GM12872 (cell line): ENCODE results near the gene COA8.

Experiments used
- CTCF ChIP-seq: IDR thresholded peaks from 3 replicates; pipeline ENCODE4 v1.5.1; 2011; ENCODE audit warnings: low read depth, mild to moderate bottlenecking, low read length, moderate library complexity; ENCODE audit not compliant: insufficient read depth

The COA8 gene

GRCh38 chr14:103528146-103528586 lies 34.6 kb upstream of the COA8 start:
- no peak for TF ChIP-seq CTCF

- no peak for TF ChIP-seq CTCF
Observed at GRCh38 chr14:103528587-103529382, 34.0 kb upstream of the COA8 start, which contains the start of gene TRMT61A. TSS of gene TRMT61A (plus strand) at chr14:103529196. CDS start at chr14:103529979, 783 bp downstream.

- TF ChIP-seq CTCF, result no peak
Observed at GRCh38 chr14:103529383-103530365, 33.1 kb upstream of the COA8 start.

- no peak for TF ChIP-seq CTCF
Observed at GRCh38 chr14:103530390-103530789, 32.4 kb upstream of the COA8 start.

GRCh38 chr14:103530831-103531230 lies 31.9 kb upstream of the COA8 start:
- no peak for TF ChIP-seq CTCF

- TF ChIP-seq CTCF, result no peak
Observed at GRCh38 chr14:103531421-103532215, 31.1 kb upstream of the COA8 start.
